ENCODE results near the gene BCLAF3.

DNA sequence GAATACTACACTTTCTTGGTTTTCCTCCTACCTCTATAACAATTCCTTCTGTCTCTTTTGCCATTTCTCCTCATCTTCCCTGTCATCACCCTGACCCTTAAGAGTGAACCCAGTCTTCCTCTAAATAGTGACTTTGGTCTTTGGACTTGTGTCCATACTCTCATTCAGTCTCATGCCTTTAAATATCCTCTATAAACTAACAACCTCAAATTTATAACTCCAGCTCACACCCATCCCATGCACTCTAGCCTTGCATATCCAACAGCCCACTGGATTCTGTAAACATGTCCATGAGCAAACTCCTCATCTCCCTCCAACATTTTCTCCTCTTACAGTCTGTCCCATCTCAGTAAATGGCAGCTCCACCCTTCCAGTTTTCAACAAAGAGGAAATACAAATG lies 15.0 kb downstream of the BCLAF3 start:
- TF ChIP-seq RARB (CRISPR knock-in tag; IDR thresholded peaks at IDR 0.05) = no peak
- no peak for TF ChIP-seq OSR1 (CRISPR knock-in tag; IDR thresholded peaks at IDR 0.05)
